PC-9 (cell line): Measurements from ENCODE around the gene EID3.

Source experiments
- CTCF ChIP-seq: fragments of 200-600 bp; sonication (generic); conservative IDR thresholded peaks from 2 replicates; pipeline ENCODE4 v1.6.1; 2017; ENCODE audit warnings: mixed run types, antibody characterized with exemption, mild to moderate bottlenecking, moderate library complexity
- EZH2 ChIP-seq: fragments of 200-600 bp; sonication (generic); IDR thresholded peaks from 2 replicates; pipeline ENCODE4 v1.8.0; 2017; ENCODE audit warnings: antibody characterized with exemption, low read depth

- no peak for TF ChIP-seq CTCF
- TF ChIP-seq EZH2 = no peak
These were observed 40.5 kb upstream of the EID3 start for GRCh38 chr12:104263026-104263425.
